HepG2 (cell line): ENCODE measurements around the gene EIF4E1B. TPM values are rescaled to one million over a fixed set of nuclear protein-coding genes. Genes with fewer than 3 reads are reported as not detected.
A peak's percentile ranks its signal among the peaks of the same experiment; 100 is the strongest.

Experiments
- EP300 ChIP-seq, 3 experiments: sonication (generic) in 1 of 3; formaldehyde crosslinking in 1 of 3; IDR thresholded peaks; 2 replicates each; pipeline versions ENCODE4 v1.5.1 to v1.6.1; 2011 to 2020; ENCODE audit warnings: low read depth in 2 of 3, low read length in 2 of 3, borderline replicate concordance in 1 of 3, improper control_type of control experiment in 1 of 3, mild to moderate bottlenecking in 1 of 3, missing genetic modification reagents in 1 of 3, moderate library complexity in 1 of 3
- HNF4G ChIP-seq, 2 experiments: sonication (generic) in 1 of 2; formaldehyde crosslinking in 1 of 2; IDR thresholded peaks; 2 replicates each; pipeline versions ENCODE4 v1.4.0 to v1.6.1; 2011 to 2020; ENCODE audit warnings: borderline replicate concordance in 2 of 2, low read depth in 2 of 2, mild to moderate bottlenecking in 2 of 2, low read length in 1 of 2, missing genetic modification reagents in 1 of 2, moderate library complexity in 1 of 2
- MAX ChIP-seq: IDR thresholded peaks from 2 replicates; pipeline ENCODE4 v1.6.1; 2012; ENCODE audit warnings: inconsistent platforms
- MED1 ChIP-seq: sonication (generic); formaldehyde crosslinking; IDR thresholded peaks from 2 replicates; pipeline ENCODE4 v1.4.0; 2020; ENCODE audit warnings: missing genetic modification reagents
- SNAPC4 ChIP-seq: sonication (generic); formaldehyde crosslinking; IDR thresholded peaks from 2 replicates; pipeline ENCODE4 v1.4.0; 2020; ENCODE audit warnings: mild to moderate bottlenecking, missing genetic modification reagents
- SOX5 ChIP-seq: IDR thresholded peaks from 2 replicates; pipeline ENCODE4 v1.6.1; 2016; ENCODE audit warnings: borderline replicate concordance
- TFDP1 ChIP-seq: IDR thresholded peaks from 2 replicates; pipeline ENCODE4 v1.6.1; 2016; ENCODE audit warnings: missing compliant biosample characterization, missing genetic modification reagents, borderline replicate concordance
- USF2 ChIP-seq, 2 experiments: sonication (generic) in 1 of 2; formaldehyde crosslinking in 1 of 2; IDR thresholded peaks; 2 replicates each; pipeline versions ENCODE4 v1.5.1 to v1.6.1; 2011 to 2020; ENCODE audit warnings: borderline replicate concordance in 1 of 2, low read depth in 1 of 2, low read length in 1 of 2, mild to moderate bottlenecking in 1 of 2, missing genetic modification reagents in 1 of 2, moderate library complexity in 1 of 2
- ZNF3 ChIP-seq: IDR thresholded peaks from 2 replicates; pipeline ENCODE4 v1.7.0; 2017; ENCODE audit warnings: inconsistent platforms
- ZNF550 ChIP-seq: sonication (generic); formaldehyde crosslinking; IDR thresholded peaks from 2 replicates; pipeline ENCODE4 v1.4.0; 2020; ENCODE audit warnings: mild to moderate bottlenecking, missing genetic modification reagents, borderline replicate concordance
- ZNF713 ChIP-seq: sonication (generic); formaldehyde crosslinking; IDR thresholded peaks from 2 replicates; pipeline ENCODE4 v1.4.0; 2020; ENCODE audit warnings: mild to moderate bottlenecking, missing genetic modification reagents
- ZNF720 ChIP-seq: sonication (generic); formaldehyde crosslinking; IDR thresholded peaks from 2 replicates; pipeline ENCODE4 v1.4.0; 2020; ENCODE audit warnings: missing genetic modification reagents
- ZUFSP ChIP-seq: sonication (generic); formaldehyde crosslinking; IDR thresholded peaks from 2 replicates; pipeline ENCODE4 v1.9.0; 2021; ENCODE audit warnings: missing genetic modification reagents, mild to moderate bottlenecking, borderline replicate concordance
- polyA plus RNA-seq, 8 experiments: library from polyadenylated mRNA; depleted of rRNA in 3 of 8; stranded (reverse) in 7 of 8; unstranded in 1 of 8; fragments of >200 nt; fragmentation: Illumina TruSeq in 4 of 8; extraction: Trizol in 4 of 8; gene quantifications; 2 replicates each; pipeline versions ENCODE4 v1.2.1 to v1.2.3, GENCODE V29; 2011 to 2016; ENCODE audit warnings: low read depth in 4 of 8, missing spikeins in 1 of 8, mixed read lengths in 1 of 8; ENCODE audit not compliant: insufficient read depth in 1 of 8
- total RNA-seq, 5 experiments: library from RNA; depleted of rRNA; stranded (reverse); fragments of >200 nt; fragmentation: Illumina TruSeq; extraction: Trizol; gene quantifications; 2 replicates each; pipeline ENCODE4 v1.2.3, GENCODE V29; 2016; ENCODE audit warnings: low read depth in 1 of 5

The EIF4E1B gene
- total and polyA plus RNA-seq, 2 of the 13 experiments (the other 11 are each of a cell fraction or from before 2014, with no cell fraction given): not detected

GRCh38 chr5:176677209-176677939, 46.9 kb downstream of the EIF4E1B start (continued):
- TF ChIP-seq SNAPC4 (CRISPR knock-in tag) (no peak), MED1 (CRISPR knock-in tag) (0 out of 2 replicates have a peak, but pooled peaks have one; percentile 16), ZNF713 (0 out of 2 replicates have a peak, but pooled peaks have one; percentile 54), ZNF720 (CRISPR knock-in tag) (no peak), SOX5 (CRISPR knock-in tag) (no peak), ZNF3 (no peak), TFDP1 (peak; percentile 45; the same call in 1 of the 2 replicates), MAX (peak; percentile 84), USF2 (IDR thresholded peaks at IDR 0.05; ENCODE audit: low read depth, low read length) (no peak), USF2 (CRISPR knock-in tag; IDR thresholded peaks at IDR 0.05; ENCODE audit: borderline replicate concordance) (no peak), ZUFSP (CRISPR knock-in tag) (no peak), HNF4G (IDR thresholded peaks at IDR 0.05; ENCODE audit: borderline replicate concordance, low read depth, low read length) (peak; percentile 45), HNF4G (CRISPR knock-in tag; IDR thresholded peaks at IDR 0.05; ENCODE audit: borderline replicate concordance, low read depth) (peak; percentile 54; the same call in 1 of the 2 replicates), ZNF550 (0 out of 2 replicates have a peak, but pooled peaks have one; percentile 32), EP300 (IDR thresholded peaks at IDR 0.05; ENCODE audit: low read depth in 2 of 2, low read length in 2 of 2) (0 out of 4 replicates have a peak, but pooled peaks of 1 of the 2 experiments have one; percentile 7), EP300 (CRISPR knock-in tag; IDR thresholded peaks at IDR 0.05; ENCODE audit: borderline replicate concordance) (no peak)
